RCC 7860 (cell line): ENCODE data around the gene MSH2.
"Not testable (repeated sequence)": the region's sequence is repeated elsewhere in the genome, so short reads cannot be mapped to it uniquely, and the experiment has no call there.

ENCODE experiments used
- DNase-seq: peaks from one replicate; pipeline ENCODE4 v3.0.0-alpha.2; 2015; ENCODE audit warnings: low spot score
- FAIRE-seq: peaks from 2 replicates; lab custom pipeline; 2012; peaks lifted over from hg19 to GRCh38; lab: Jason Lieb, UNC

MSH2 gene

GRCh38 chr2:47406649-47407330, 3.8 kb downstream of the MSH2 start:
- FAIRE-seq, DNase-seq: not testable (repeated sequence)

DNA sequence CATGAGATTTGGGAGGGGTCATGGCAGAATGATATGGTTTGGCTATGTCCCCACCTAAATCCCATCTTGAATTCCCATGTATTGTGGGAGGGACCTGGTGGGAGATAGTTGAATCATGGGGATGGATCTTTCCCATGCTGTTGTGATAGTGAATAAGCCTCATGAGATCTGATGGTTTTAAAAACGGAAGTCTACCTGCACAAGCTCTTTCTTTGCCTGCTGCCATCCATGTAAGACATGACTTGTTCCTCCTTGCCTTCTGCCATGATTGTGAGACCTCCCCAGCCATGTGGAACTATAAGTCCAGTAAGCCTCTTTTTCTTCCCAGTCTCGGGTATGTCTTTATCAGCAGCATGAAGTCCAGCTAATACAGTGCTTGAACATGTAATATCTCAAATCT, 5.0 kb downstream of the MSH2 start:
- DNase-seq, FAIRE-seq: not testable (repeated sequence)

- FAIRE-seq, result no peak
- DNase-seq, result no peak
These were observed 11.9 kb downstream of the MSH2 start for GRCh38 chr2:47414682-47415458.

GRCh38 chr2:47420214-47420613, 17.3 kb downstream of the MSH2 start:
- DNase-seq (no peak), FAIRE-seq (no peak)

DNA sequence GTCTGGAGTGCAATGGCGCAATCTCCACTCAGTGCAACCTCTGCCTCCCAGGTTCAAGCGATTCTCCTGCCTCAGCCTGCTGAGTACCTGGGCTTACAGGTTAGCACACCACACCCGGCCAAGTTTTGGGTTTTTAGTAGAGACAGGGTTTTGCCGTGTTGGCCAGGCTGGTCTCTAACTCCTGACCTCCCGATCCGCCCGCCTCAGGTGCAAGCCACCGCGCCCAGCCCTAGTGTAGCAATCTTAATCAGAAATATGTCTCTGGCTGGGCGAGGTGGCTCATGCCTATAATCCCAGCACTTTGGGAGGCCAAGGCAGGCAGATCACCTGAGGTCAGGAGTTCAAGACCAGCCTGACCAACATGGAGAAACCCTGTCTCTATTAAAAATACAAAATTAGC, 17.7 kb downstream of the MSH2 start:
- not testable (repeated sequence) for FAIRE-seq, DNase-seq

DNA sequence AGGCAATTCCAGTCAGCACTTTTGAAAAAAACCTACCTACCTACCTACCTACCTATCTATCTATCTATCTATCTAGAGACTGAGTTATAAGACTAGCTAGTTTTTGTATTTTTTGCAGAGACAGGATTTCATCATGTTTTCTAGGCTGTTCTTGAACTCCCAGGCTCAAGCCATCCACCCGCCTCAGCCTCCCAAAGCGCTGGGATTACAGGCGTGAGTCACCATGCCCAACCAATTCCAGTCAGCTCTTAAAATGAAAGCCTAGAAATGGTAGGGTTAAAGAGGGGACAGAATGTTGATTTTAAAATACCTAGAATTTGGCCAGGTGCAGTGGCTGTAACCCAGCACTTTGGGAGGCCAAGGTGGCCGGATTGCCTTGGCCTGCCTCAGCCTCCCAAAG, 19.1 kb downstream of the MSH2 start:
- no peak for FAIRE-seq
- no peak for DNase-seq

DNA sequence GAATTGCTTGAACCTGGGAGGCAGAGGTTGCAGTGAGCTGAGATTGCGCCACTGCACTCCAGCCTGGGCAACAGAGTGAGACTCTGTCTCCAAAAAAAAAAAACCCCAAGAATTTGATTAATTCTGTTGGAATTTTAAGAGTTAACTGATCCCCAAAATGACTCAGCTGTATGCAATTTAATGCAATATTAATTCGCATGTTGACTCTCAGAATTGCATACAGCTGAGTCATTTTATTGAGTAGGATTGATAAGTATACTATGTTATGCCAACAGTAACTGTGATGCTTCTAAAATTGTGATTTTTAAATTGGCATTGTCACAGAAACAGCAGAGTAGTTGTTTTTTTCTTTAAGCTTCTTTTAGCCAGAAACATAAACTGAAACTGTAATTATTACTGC, 19.6 kb downstream of the MSH2 start:
- FAIRE-seq (no peak), DNase-seq (peak; percentile 68)

GRCh38 chr2:47426786-47427185, 23.8 kb downstream of the MSH2 start:
- no peak for FAIRE-seq
- DNase-seq, result no peak

GRCh38 chr2:47429795-47430194, 26.8 kb downstream of the MSH2 start:
- DNase-seq, result no peak
- FAIRE-seq, result no peak

- not testable (repeated sequence) for DNase-seq, FAIRE-seq
These were observed 30.1 kb downstream of the MSH2 start for GRCh38 chr2:47433006-47433405.

- not testable (repeated sequence) for DNase-seq, FAIRE-seq
These were observed 30.5 kb downstream of the MSH2 start for GRCh38 chr2:47433445-47433844.

- DNase-seq, result peak; percentile 25
- FAIRE-seq, result peak; percentile 54
These were observed 34.3 kb downstream of the MSH2 start for GRCh38 chr2:47437287-47437686.

- FAIRE-seq, result no peak
- DNase-seq, result no peak
These were observed 35.1 kb downstream of the MSH2 start for GRCh38 chr2:47438106-47438505.

DNA sequence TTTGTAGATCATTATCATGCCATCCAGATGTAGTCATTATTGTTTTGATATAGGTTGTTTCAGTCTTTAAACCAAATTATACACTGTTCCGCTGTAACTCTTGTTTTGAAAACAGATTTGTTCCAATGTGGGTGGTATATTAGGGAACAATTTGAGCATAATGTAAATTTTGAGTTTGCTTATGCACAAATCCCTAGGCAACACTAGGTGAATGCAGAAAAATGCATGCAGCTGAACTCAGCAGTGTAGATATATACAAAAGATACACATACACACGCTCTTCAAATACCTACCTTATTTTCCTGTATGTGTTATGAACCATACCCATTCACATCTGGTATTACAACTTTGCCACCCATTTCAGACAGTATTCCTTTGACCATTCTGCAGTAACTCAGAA, 35.8 kb downstream of the MSH2 start:
- no peak for FAIRE-seq
- no peak for DNase-seq

GRCh38 chr2:47451790-47452189, 48.8 kb downstream of the MSH2 start:
- DNase-seq, result no peak
- FAIRE-seq, result no peak

DNA sequence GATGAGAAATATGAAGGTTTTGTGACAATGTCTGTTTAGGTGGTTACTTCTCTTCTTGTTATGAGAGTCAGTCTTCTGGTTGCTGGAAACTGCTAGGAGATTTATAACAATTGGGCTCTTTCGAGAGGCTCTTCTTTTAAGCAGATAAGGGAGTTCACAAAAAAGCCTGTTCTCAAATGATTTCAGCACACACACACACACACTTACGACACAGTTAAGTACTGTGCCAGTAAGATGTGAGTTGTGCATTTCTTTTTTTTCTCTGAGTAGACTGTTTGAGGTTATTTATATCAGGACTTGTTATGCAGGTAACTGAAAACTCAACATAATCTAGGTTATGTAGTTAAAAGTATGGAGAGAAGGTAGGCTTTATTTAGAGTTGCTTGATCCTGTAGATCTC, 49.8 kb downstream of the MSH2 start:
- DNase-seq, result no peak
- no peak for FAIRE-seq

DNA sequence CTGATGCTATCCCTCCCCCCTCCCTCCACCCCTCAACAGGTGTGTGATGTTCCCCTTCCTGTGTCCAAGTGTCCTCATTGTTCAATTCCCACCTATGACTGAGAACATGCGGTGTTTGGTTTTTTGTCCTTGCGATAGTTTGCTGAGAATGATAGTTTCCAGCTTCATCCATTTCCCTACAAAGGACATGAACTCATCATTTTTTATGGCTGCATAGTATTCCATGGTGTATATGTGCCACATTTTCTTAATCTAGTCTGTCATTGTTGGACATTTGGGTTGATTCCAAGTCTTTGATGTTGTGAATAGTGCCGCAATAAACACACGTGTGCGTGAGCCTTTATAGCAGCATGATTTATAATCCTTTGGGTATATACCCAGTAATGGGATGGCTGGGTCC, 51.9 kb downstream of the MSH2 start:
- not testable (repeated sequence) for FAIRE-seq, DNase-seq

- DNase-seq (no peak), FAIRE-seq (no peak)
These were observed 52.5 kb downstream of the MSH2 start for GRCh38 chr2:47455411-47455810.

- no peak for FAIRE-seq
- DNase-seq, result no peak
These were observed 53.9 kb downstream of the MSH2 start for GRCh38 chr2:47456851-47457250.

DNA sequence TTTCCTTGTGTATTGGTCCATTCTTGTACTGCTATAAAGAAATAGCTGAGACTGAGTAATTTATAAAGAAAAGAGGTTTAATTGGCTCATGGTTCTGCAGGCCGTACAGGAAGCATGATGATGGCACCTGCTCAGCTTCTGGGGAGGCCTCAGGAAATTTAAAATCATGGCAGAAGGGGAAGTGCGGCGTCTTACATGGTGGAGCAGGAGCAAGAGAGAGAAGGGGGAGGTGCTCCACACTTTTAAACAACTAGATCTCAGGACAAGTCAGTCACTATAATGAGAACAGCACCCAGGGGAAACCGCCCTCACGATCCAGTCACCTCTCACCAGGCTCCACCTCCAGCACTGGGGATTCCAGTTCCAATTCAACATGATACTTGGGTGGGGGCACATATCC, 54.3 kb downstream of the MSH2 start:
- DNase-seq (no peak), FAIRE-seq (no peak)

GRCh38 chr2:47459021-47459420, 56.1 kb downstream of the MSH2 start:
- FAIRE-seq (no peak), DNase-seq (no peak)

DNA sequence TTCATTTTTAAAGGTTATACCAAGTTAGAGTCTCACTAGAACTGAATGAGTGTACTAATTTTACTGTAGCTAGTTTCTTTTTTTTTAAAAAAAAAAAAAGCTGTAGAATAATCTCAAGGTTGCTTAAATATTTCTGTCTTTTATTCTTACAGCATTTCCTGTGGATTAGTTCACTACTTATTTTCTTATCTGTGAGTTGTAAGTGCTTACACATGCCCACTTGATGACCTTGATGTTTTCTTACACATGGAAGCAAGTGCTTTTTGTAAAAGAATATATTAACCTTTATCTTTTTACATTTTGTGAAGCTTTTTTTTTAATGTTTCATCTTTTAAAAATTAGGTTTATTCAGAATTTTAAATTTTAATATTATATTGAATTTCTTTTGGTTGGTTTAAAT, 57.8 kb downstream of the MSH2 start:
- DNase-seq, result no peak
- peak; percentile 7 for FAIRE-seq
